ENCODE data around the gene TTC39B. TPM values are rescaled to one million over a fixed set of nuclear protein-coding genes. Genes with fewer than 3 reads are reported as not detected.

Gene TTC39B
- total RNA-seq, 1 donor from 2014 or later, result 46.9 TPM

DNA sequence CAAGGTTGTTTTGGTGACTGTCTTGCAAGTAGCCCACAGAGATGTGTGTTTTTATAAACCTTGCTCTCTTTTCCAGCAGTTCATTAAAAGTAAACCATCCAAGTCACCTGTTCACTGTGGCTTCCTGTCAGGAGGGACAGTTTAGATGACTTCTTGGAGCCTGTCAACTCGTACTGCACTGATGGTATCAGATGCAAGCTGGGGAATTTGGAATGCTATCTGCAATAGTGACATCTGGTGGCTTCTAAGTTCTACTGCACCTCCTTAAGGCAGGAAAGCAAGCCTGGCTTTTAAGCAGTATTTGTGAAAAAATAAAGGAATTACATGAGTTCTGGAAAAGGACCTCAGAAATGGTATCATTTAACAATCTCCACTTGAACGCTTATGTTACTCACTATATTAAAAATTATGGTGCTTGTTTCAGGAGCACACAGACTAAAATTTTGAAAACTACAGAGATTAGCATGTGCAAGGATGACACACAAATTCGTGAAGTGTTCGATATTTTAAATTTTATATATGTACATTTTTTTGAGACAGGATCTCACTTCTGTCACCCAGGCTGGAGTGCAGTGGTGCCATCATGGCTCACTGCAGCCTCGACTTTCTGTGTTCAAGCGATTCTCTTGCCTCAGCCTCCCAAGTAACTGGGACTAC lies 164.0 kb downstream of the TTC39B start:
- Histone ChIP-seq H3K4me3 (no peak overlapping the region), H3K4me1 (no peaks in the 10 kb centered on the region), H3K27me3 (no peaks in the 10 kb centered on the region), H3K9me3 (no peaks in the 10 kb centered on the region), H3K36me3 (no peaks in the 10 kb centered on the region), H3K27ac (no peak overlapping the region)
- DNase-seq (no peak), ATAC-seq (peak; percentile 89)
- intact Hi-C loops (cut with DNase I), result no loop called here
- TF ChIP-seq, protein P1, sequence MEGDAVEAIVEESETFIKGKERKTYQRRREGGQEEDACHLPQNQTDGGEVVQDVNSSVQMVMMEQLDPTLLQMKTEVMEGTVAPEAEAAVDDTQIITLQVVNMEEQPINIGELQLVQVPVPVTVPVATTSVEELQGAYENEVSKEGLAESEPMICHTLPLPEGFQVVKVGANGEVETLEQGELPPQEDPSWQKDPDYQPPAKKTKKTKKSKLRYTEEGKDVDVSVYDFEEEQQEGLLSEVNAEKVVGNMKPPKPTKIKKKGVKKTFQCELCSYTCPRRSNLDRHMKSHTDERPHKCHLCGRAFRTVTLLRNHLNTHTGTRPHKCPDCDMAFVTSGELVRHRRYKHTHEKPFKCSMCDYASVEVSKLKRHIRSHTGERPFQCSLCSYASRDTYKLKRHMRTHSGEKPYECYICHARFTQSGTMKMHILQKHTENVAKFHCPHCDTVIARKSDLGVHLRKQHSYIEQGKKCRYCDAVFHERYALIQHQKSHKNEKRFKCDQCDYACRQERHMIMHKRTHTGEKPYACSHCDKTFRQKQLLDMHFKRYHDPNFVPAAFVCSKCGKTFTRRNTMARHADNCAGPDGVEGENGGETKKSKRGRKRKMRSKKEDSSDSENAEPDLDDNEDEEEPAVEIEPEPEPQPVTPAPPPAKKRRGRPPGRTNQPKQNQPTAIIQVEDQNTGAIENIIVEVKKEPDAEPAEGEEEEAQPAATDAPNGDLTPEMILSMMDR (IDR thresholded peaks at IDR 0.05), result peak; percentile 89

DNA sequence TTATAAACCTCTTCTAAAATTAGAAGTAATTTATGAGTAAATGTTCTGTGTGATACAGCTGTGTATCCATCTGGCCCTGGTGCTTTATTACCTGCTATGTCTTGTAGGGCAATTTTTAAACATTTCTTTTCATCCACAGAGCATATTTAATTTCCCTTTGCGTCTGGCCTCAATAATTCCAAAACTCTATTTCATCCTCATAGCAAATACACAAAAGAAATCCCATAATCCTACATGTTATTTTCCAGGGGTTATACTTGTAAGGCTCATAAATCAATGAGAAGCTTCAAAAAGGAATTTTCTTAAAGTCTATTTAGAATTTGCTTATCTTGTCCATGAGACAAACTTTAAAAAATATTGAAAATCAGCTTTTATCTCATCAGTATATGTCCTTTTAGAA lies 167.0 kb downstream of the TTC39B start:
- ATAC-seq (no peak), DNase-seq (no peak)
- TF ChIP-seq, protein P1 (IDR thresholded peaks at IDR 0.05), result no peak
- Histone ChIP-seq H3K4me3 (no peak overlapping the region), H3K27ac (no peak overlapping the region), H3K36me3 (no peaks in the 10 kb centered on the region), H3K9me3 (no peaks in the 10 kb centered on the region), H3K4me1 (no peaks in the 10 kb centered on the region), H3K27me3 (no peaks in the 10 kb centered on the region)
- intact Hi-C loops (cut with DNase I), result no loop called here

DNA sequence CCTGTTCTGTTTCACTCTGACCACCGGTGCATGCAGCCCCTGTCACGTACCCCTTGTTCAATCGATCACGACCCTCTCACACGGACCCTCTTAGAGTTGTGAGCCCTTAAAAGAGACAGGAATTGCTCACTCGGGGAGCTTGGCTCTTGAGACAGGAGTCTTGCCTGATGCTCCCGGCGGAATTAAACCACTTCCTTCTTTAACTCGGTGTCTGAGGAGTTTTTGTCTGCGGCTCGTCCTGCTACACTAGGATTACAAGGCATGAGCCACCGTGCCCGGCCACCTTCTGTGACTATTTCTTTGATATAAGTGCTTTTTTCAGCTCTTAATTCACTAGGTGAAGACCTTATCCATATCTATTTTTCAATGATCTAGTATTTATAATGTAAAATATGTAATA lies 167.5 kb downstream of the TTC39B start:
- Histone ChIP-seq H3K27ac (no peak overlapping the region), H3K4me1 (no peaks in the 10 kb centered on the region), H3K4me3 (no peak overlapping the region), H3K27me3 (no peaks in the 10 kb centered on the region), H3K9me3 (no peaks in the 10 kb centered on the region), H3K36me3 (no peaks in the 10 kb centered on the region)
- intact Hi-C loops (cut with DNase I), result no loop called here
- TF ChIP-seq, protein P1 (IDR thresholded peaks at IDR 0.05), result no peak
- no peak for DNase-seq
- ATAC-seq, result no peak

DNA sequence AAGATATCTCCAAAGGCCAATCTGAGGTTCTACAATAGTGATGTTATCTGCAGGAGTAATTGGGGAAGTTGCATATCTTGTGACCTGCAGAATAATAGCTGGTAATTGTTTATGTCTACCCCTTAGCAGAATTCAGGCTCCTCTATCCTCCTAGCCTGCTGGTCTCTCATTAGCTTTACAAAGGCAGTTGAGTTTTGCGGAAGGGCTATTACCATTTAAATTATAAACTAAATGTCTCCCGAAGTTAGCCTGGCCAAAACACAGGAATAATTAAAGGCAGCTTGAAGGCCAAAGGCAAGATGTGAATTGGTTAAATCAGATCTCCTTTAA lies 168.7 kb downstream of the TTC39B start:
- Histone ChIP-seq H3K27ac (no peak overlapping the region), H3K4me3 (no peak overlapping the region), H3K4me1 (no peaks in the 10 kb centered on the region), H3K9me3 (no peaks in the 10 kb centered on the region), H3K27me3 (no peaks in the 10 kb centered on the region), H3K36me3 (no peaks in the 10 kb centered on the region)
- intact Hi-C loops (cut with DNase I), result no loop called here
- no peak for DNase-seq
- no peak for ATAC-seq
- TF ChIP-seq, protein P1 (IDR thresholded peaks at IDR 0.05), result no peak

DNA sequence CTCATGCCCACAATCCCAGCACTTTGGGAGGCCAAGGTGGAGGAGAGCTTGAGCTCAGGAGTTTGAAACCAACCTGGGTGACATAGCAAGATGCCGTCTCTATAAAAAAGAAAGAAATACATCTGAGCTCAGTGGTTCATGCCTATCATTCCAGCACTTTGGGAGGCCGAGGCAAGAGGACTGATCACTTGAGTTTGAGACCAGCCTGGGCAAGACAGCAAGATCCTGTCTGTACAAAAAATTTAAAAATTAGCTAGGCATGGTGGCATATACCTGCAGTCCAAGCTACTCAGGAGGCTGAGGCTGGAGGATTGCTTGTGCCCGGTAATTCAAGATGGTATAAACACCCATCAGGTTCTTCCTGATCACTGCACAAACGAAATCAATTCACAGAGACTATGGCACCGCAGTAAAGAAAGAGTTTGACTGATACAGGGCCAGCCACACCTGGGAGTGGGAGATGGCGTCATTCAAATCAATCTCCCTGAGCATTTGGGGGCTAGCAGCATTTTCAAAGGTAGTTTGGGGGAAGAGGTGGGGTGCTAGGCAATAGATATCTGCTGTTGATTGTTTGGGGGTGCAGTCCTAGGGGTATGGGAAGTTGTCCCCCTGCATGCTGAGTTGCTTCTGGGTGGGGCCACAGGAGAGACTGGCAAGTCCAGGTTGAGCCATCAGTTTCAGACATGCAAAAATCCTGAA lies 169.2 kb downstream of the TTC39B start:
- TF ChIP-seq, protein P1 (IDR thresholded peaks at IDR 0.05), result no peak
- DNase-seq (no peak), ATAC-seq (no peak)
- H3K4me1 ChIP-seq, result no peaks in the 10 kb centered on the region
- H3K36me3 ChIP-seq, result no peaks in the 10 kb centered on the region
- H3K9me3 ChIP-seq, result no peaks in the 10 kb centered on the region
- no peak overlapping the region for H3K4me3 ChIP-seq
- H3K27me3 ChIP-seq, result no peaks in the 10 kb centered on the region
- H3K27ac ChIP-seq, result no peak overlapping the region
- intact Hi-C loops (cut with DNase I), result no loop called here
